Keratinocyte (primary cell): ENCODE data around the gene RBPJ. TPM values are rescaled to one million over a fixed set of nuclear protein-coding genes. Genes with fewer than 3 reads are reported as not detected.

Source experiments
- DNase-seq: peaks from one replicate; pipeline ENCODE4 v3.0.0-alpha.2; 2011; ENCODE audit warnings: low read depth, missing footprints, low spot score
- FAIRE-seq: peaks from 2 replicates; lab custom pipeline; 2011; peaks lifted over from hg19 to GRCh38; lab: Jason Lieb, UNC
- H2AFZ ChIP-seq: 2 replicates; pipeline ENCODE4 v1.6.0; 2012; ENCODE audit warnings: low read length, control low read depth, inconsistent platforms; ENCODE audit not compliant: control insufficient read depth
- H3K27ac ChIP-seq: 2 replicates; pipeline ENCODE4 v1.5.1; 2011; ENCODE audit warnings: low read length; ENCODE audit not compliant: control insufficient read depth, insufficient read depth
- H3K27me3 ChIP-seq: 3 replicates; pipeline ENCODE4 v1.6.0; 2011; ENCODE audit warnings: low read length; ENCODE audit not compliant: control insufficient read depth, insufficient read depth; ENCODE audit errors: extremely low read depth
- H3K36me3 ChIP-seq, 2 experiments: 2 replicates in 1 of 2; 3 replicates in 1 of 2; pipeline ENCODE4 v1.5.1; 2011; ENCODE audit warnings: low read length in 2 of 2, mild to moderate bottlenecking in 1 of 2; ENCODE audit not compliant: control insufficient read depth in 2 of 2, insufficient read depth in 2 of 2; ENCODE audit errors: extremely low read depth in 1 of 2
- H3K4me1 ChIP-seq: 3 replicates; pipeline ENCODE4 v1.5.1; 2011; ENCODE audit warnings: low read length; ENCODE audit not compliant: control insufficient read depth, insufficient read depth; ENCODE audit errors: extremely low read depth
- H3K4me2 ChIP-seq: 3 replicates; pipeline ENCODE4 v1.6.0; 2011; ENCODE audit warnings: low read depth, low read length; ENCODE audit not compliant: control insufficient read depth, insufficient read depth; ENCODE audit errors: extremely low read depth
- H3K4me3 ChIP-seq, 3 experiments: fragments of 200-600 bp in 1 of 3; sonication (generic) in 1 of 3; 2 replicates in 2 of 3; 3 replicates in 1 of 3; pipeline ENCODE4 v1.5.1; 2011 to 2016; ENCODE audit warnings: low read length in 3 of 3, mild to moderate bottlenecking in 3 of 3, control low read depth in 2 of 3, inconsistent platforms in 1 of 3, low read depth in 1 of 3, mixed read lengths in 1 of 3, mixed run types in 1 of 3, moderate library complexity in 1 of 3; ENCODE audit not compliant: control insufficient read depth in 2 of 3, insufficient read depth in 2 of 3; ENCODE audit errors: extremely low read depth in 1 of 3
- H3K79me2 ChIP-seq: 2 replicates; pipeline ENCODE4 v1.6.0; 2012; ENCODE audit warnings: low read length; ENCODE audit not compliant: control insufficient read depth, insufficient read depth
- H3K9ac ChIP-seq: 3 replicates; pipeline ENCODE4 v1.6.0; 2011; ENCODE audit warnings: low read length; ENCODE audit not compliant: control insufficient read depth, insufficient read depth; ENCODE audit errors: extremely low read depth
- H3K9me1 ChIP-seq: 3 replicates; pipeline ENCODE4 v1.6.0; 2011; ENCODE audit warnings: low read length; ENCODE audit not compliant: control insufficient read depth, insufficient read depth; ENCODE audit errors: extremely low read depth
- H3K9me3 ChIP-seq: 2 replicates; pipeline ENCODE4 v1.5.1; 2012; ENCODE audit warnings: low read depth, low read length; ENCODE audit not compliant: control insufficient read depth
- H4K20me1 ChIP-seq: 3 replicates; pipeline ENCODE4 v1.6.0; 2011; ENCODE audit warnings: low read length; ENCODE audit not compliant: control insufficient read depth, insufficient read depth; ENCODE audit errors: extremely low read depth
- CTCF ChIP-seq, 3 experiments: IDR thresholded peaks in 1 of 3; conservative IDR thresholded peaks in 1 of 3; optimal IDR thresholded peaks in 1 of 3; 2 replicates in 2 of 3; 3 replicates in 1 of 3; pipeline versions ENCODE3 to v1.5.1; 2011; ENCODE audit warnings: low read length in 3 of 3, mild to moderate bottlenecking in 3 of 3, moderate library complexity in 2 of 3, control low read depth in 1 of 3, inconsistent platforms in 1 of 3; ENCODE audit not compliant: insufficient read depth in 2 of 3; ENCODE audit errors: extremely low read depth in 1 of 3
- EZH2 ChIP-seq: IDR thresholded peaks from one replicate; pipeline ENCODE4 v1.6.1; 2012; ENCODE audit warnings: inconsistent platforms, mild to moderate bottlenecking, low read length, moderate library complexity
- dilution Hi-C: fragments of 300-500 bp; cut with MboI; formaldehyde crosslinking; loops from one replicate; pipeline ENCODE4 v1.7.0; 2020; ENCODE audit warnings: low sequenced_read_pairs; ENCODE audit not compliant: extremely low pct_ligation_motif_present
- polyA plus RNA-seq, 5 experiments: library from polyadenylated mRNA; depleted of rRNA in 3 of 5; stranded (reverse) in 3 of 5; stranded (forward) in 1 of 5; unstranded in 1 of 5; fragments of >200 nt; gene quantifications; 1 replicate in 1 of 5; 2 replicates in 3 of 5; 3 replicates in 1 of 5; pipeline versions ENCODE4 v1.2.1 to v1.2.3, GENCODE V29; 2011 to 2012; ENCODE audit warnings: missing spikeins in 2 of 5, low read depth in 1 of 5, low replicate concordance in 1 of 5

Gene RBPJ
- polyA plus RNA-seq, 1 donor (not counting 4 experiments of a cell fraction or from before 2014, with no cell fraction given) = 38.0 TPM

GRCh38 chr4:26354491-26354890 lies 33.7 kb downstream of the RBPJ start:
- Histone ChIP-seq H2AFZ (no peak overlapping the region), H3K9ac (no peak overlapping the region), H3K4me1 (peaks cover 10% of the 10 kb centered on the region), H3K4me3 (no peak overlapping the region), H3K27me3 (no peaks in the 10 kb centered on the region), H3K27ac (no peak overlapping the region), H3K36me3 (no peaks in the 10 kb centered on the region), H3K9me3 (no peaks in the 10 kb centered on the region), H4K20me1 (peaks cover 7% of the 10 kb centered on the region), H3K79me2 (peaks cover 59% of the 10 kb centered on the region), H3K9me1 (no peaks in the 10 kb centered on the region), H3K4me2 (no peak overlapping the region)
- no peak for DNase-seq
- TF ChIP-seq EZH2 = no peak
- no peak for TF ChIP-seq CTCF (optimal IDR thresholded peaks at IDR 0.05 in 1 of 3, IDR thresholded peaks at IDR 0.05 in 1 of 3, conservative IDR thresholded peaks at IDR 0.05 in 1 of 3; ENCODE audit: extremely low read depth in 1 of 3, insufficient read depth in 2 of 3, low read length in 3 of 3)
- dilution Hi-C loops = no loop called here
- FAIRE-seq = no peak

- FAIRE-seq = no peak
- TF ChIP-seq EZH2 = no peak
- no peak for TF ChIP-seq CTCF (optimal IDR thresholded peaks at IDR 0.05 in 1 of 3, IDR thresholded peaks at IDR 0.05 in 1 of 3, conservative IDR thresholded peaks at IDR 0.05 in 1 of 3; ENCODE audit: extremely low read depth in 1 of 3, insufficient read depth in 2 of 3, low read length in 3 of 3)
- H3K79me2 ChIP-seq = peaks cover 56% of the 10 kb centered on the region
- dilution Hi-C loops = no loop called here
- no peaks in the 10 kb centered on the region for H3K36me3 ChIP-seq
- H2AFZ ChIP-seq = no peak overlapping the region
- H3K27me3 ChIP-seq = no peaks in the 10 kb centered on the region
- H3K9me1 ChIP-seq = no peaks in the 10 kb centered on the region
- H3K4me3 ChIP-seq = no peak overlapping the region
- H3K9ac ChIP-seq = no peak overlapping the region
- DNase-seq = no peak
- no peak overlapping the region for H3K27ac ChIP-seq
- peaks cover 10% of the 10 kb centered on the region for H3K4me1 ChIP-seq
- peaks cover 7% of the 10 kb centered on the region for H4K20me1 ChIP-seq
- no peaks in the 10 kb centered on the region for H3K9me3 ChIP-seq
- peak overlapping the region; percentile 3 for H3K4me2 ChIP-seq
Measured at GRCh38 chr4:26355392-26356052, 34.7 kb downstream of the RBPJ start.
